ENCODE data around the gene MTA2.
"Not testable (repeated sequence)": the region's sequence is repeated elsewhere in the genome, so short reads cannot be mapped to it uniquely, and the experiment has no call there.

Gene MTA2

DNA sequence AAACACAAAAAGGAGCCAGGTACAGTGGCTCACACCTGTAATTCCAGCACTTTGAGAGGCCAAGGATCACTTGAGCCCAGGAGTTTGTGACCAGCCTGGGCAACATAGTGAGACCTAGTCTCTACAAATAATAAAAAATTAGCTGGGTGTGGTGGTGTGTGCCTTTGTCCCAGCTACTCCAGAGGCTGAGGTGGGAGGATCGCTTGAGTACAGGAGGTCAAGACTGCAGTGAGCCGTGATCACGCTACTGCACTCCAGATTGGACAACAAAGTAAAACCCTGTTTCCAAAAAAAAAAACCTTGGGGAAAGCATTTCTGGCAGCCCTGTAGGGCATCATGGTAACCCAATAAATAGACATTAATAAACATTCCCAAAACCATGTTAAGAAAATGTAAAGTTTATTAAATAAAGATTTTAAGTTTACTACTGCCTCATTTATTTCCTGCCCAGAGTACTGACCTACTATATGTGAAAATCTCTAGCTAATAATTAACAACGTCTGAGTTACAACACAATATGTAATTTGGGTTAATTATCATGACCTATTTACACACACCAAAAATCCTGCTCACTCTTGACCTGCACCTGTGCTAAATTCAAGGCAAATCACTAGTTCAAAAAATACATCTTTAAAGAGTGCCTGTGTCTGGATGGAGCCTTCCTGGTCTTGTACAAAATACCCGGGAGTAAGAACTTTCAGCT lies 36.4 kb downstream of the MTA2 start:
- no peak for DNase-seq

DNA sequence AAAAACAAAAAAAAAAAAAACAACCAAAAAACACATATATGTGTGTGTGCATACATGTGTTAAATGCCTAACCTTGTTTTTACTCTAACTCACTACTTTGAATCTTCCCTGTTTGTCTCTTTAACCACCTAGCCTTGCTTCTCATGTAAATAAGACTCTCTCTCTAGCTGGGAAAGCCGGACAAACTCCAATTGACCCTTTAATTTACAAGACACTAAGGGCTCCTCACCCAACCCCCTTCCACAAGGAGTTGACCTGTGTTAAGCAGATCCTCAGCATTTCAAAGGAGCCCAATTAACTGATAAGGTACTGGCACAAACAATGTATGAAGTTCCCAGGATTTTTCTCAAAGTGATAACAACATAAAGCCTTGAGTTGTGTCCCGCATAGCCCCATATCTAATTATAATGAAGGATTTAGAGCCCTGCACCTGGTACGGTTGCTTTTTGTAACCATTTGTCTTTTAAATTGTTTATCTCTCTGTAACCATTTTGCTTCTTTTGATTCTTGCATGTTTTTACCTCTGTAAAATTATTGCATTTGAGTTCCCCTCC lies 39.9 kb downstream of the MTA2 start:
- DNase-seq: not testable (repeated sequence)

DNA sequence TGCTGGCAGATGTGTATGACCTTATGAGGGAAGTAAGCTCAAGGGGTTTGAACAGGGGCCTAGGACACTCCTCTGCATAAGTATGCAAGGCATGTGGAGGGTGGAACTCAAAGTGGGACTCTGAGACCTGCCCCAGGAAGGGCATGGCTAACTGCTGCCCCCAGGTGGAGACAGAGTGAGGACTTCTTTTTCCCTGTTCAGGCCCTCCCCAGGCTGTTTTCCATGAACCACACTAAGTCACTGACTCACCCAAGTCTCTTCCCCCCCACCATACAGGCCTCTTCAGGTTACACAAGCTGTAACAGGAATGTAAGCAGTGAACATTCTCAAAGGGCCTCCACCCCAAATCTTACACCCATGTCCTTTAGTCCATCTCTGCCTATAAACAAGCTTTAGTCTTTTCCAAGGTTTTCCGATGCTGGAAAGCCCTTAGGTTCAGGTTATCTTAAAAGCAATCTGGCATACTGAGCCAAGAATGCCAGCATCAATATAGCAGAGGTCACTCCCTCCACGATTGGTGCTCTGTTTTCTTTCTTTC lies 41.0 kb downstream of the MTA2 start:
- DNase-seq: no peak

DNA sequence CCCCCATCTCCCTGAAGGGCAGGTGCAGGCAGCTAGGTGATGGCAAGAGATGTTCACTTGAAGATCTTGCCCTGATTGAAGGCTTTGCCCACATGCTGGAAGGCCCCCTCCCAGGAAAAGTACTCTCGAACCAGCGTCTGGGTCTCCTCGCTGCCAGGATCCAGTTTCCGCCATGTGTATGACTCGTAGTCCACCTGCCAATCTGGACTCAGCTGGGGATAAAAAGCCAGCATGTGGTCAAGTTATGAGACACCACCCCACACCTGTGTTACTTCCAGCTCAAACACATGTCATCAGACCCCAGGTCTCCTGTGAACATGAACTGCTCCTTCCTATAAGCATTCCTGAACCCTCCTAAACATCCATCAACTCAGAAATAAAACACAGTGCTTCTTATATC lies 42.0 kb downstream of the MTA2 start:
- DNase-seq: not testable (repeated sequence)

DNA sequence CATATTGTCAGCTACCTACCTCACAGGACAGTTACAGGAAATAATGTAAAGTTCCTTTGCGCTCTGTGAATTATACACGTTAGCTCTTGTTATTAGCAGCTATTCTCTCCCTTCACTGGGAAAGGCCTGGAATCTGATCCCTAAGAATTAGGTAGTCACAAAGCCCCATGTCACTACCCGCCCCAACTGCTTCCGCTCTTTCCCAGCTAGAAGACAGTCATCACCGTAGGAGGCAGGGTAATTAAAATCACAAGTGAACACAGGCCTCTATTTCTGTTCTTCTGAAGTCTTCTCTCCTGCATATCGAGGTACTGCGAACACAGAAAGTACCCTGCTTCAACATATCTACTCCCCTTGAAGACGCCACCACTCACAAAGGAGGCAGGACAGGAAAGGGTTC lies 42.5 kb downstream of the MTA2 start:
- no peak for DNase-seq

DNA sequence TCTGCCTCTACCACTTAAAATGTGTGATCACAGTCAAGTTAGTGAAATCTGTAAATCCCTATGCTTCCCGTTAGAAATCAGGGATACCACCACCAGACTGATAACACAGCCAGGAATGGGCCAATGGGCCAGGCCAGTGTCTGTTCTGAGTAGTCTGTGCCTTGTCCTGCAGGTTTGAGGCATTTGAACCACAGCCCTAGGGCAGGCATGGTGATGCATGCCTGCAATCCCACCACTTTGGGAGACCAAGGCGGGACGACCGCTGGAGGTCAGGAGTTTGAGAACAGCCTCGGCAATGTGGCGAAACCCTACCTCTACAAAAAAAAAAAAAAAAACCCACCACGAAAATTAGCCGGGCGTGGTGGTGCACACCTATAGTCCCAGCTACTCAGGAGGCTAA lies 43.0 kb downstream of the MTA2 start:
- DNase-seq: no peak

DNA sequence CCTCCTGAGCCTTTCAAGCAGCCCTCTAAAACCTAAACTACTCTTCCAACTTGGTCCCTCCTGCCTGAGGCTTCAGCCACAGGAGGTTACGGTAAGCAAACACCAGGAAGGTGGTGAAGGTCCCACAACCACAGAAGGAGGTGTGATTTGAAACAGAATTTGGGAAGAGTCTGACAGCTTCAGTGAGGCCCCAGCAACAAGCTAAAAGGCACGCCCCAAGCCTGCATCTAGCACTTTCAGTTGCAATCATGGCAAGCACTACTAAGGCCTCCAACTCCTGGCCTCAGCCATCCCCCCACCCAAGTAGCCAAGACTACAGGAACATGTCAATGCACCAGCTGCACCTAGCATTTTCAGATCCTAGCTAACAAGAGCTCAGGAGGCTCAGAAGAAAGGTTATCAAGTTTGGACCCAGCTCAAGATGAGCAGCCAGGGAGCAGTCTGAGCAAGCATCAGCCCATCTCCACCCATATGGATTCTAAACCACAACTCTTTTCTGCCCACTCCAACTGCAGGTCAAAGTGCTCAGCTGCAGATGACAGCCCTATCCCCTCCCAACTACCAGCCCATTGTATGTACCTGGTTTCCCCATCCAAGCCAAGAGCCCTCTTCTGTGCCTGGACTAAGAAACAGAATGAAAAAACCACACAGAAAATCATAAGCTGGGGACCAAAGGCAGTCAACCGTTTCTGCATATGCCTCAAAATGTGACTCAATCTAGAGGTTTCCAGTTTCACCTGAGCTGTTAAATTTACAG lies 44.6 kb downstream of the MTA2 start:
- no peak for DNase-seq

DNA sequence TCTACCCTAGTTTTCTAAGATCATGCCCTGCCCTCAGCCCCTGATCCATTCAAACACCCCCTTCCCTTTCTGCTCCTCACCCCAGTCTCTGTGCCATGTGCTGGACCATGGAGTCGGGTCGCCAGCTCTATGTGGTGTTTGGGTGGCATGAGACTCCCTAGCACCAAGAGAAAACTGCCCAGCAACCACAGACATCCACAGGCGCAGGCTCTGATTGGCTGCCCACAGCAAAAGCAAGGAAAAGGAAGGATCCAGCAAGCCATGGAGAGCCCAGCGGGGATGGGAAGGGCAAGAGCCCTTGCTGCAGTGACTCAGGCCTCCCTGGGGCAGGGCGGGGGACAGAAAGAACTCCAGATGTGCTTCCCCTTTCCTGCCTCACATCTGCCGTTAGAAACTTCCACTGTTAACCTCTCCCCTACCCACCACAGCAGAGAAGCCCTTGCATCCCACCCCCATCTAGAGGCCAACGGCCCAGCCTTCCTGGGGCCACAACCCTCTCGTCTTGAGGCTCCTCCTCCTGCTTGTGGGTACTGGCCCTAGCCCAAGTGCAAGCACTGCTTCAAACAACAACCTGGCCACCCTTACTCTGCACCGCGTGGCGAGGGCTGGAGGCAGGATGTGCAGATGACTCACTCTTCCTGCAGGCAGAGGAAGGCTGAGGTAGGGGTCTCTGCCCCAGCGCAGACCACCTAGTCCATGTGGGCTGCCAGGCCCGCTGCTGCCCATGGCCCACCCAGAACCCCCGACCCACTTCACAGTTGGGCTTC lies 45.4 kb downstream of the MTA2 start:
- DNase-seq: no peak

DNA sequence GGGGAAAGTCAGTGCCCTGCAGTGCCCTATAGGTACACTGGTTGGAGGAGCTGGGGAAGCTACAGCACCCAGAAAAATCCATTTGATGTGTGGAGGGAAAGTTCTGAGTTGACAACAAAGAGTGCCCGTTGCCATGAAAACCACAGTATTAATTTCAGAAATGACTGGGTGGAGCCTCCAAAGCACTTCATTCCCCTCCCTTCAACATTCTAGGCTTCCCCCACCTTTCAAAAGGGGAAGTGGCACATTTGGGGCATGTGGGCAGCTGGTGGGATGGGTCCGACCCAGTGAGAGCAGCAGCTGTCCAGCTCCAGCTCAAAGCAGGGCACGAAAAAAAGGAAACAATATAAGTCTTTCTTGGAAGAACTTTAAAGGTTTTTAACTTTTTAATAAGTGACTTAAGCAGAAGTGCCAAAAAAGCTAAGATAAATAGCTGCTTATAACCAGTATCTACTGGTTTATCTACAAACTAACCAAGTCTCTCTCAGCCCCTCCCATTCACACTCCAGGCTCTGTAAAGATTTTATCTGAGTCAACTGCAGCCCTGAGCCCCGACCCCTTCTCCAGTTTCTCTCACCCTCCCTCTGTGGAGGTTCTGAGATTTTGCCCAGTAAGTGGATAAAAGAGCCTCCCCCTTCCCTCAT lies 46.1 kb downstream of the MTA2 start:
- no peak for DNase-seq

DNA sequence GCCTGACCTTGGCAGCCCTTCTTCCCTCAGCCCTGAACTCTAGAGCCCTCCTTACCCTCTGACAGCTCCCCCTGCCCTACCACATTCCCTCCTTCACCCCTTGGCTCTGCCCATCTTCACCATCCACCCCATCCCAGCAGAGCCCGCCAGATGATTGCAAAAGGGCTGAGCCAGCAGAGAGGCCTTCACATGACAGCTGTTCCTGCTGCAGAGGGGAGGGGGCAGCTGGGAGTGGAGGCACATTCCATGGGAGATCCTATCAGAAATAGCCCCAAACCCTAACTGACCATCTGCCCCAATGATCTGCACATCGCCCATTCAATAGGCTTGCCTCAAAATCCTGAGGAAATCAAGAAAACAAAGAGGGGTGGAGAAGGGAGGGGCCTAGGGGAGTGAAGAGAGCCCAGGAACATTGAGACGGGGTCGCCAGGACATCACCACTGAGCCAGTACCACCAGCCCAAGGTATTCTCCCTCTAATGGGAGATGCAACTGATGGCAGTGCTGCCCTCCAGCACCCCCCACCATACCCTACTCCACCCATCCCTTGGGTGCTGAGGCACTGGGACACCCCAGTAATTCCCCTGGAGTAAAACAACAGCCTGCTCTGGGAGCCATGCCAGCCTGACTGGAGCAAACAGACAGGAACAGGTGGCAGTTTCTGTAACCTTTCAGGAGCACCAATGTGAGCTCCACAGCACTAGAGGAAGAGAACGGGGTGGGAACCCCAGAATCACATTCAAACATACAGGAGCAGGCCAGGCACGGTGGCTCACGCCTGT lies 47.1 kb downstream of the MTA2 start:
- DNase-seq: no peak

DNA sequence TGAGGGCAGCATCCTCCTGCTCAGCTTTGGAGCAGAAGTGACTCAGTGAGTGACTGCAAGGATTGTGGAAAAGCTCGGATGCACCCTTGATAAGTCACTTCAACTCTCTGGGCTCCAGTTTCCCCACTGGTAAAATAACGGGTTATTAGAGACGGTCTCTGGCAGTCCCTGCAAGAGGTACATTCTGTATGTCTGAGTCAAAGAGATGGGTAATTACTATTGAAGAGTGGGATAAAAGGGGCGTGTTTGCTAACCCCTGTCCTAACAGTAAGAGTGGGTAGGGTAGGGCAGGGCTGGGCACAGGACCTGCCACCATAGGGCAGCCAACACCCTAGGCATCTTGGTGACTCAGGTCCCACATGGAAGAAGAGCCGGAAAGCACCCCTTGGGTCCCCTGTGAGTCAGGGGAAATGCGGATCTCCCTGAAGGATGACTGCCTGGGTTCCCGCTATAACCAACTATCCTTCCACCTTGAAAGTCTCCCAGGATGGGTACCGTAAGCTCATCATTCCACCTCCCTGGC lies 47.8 kb downstream of the MTA2 start:
- DNase-seq: no peak

DNA sequence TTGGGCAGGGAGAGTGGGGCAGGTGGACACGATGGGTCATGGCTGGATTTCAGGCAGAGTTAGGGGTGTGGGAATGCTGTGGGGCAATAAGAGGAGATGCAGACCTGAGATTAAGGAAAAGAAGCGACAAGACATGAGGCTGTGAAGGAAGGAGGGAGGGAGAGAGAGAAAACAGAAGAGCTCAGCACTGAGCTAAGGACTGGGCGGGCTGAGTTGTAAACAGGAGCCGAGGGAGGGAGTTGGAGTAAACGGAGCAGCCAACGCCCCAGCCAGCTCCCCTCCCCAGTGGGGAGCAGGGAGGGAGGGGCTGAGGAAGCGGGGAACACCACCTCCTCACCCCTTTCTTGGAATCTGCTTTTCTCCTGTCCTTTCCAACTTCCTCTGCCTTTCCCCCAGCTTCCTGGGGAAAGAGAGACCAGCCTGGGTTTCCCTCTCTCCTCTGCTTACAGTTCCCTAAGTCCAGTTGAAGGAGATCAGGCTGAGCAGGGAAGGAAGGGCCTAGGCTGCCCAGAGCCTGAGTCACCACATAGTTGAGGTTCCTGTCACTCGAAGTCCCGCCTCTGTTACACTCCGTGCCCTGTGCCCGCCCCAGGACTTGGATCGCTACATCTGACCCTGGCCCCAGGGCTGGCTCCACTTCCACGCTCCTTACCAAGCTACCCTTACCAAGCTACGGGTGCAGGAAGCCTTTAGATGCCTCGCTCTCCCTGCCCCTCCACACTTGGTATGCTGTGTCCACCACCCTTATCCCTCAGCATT lies 48.4 kb downstream of the MTA2 start:
- no peak for DNase-seq

DNA sequence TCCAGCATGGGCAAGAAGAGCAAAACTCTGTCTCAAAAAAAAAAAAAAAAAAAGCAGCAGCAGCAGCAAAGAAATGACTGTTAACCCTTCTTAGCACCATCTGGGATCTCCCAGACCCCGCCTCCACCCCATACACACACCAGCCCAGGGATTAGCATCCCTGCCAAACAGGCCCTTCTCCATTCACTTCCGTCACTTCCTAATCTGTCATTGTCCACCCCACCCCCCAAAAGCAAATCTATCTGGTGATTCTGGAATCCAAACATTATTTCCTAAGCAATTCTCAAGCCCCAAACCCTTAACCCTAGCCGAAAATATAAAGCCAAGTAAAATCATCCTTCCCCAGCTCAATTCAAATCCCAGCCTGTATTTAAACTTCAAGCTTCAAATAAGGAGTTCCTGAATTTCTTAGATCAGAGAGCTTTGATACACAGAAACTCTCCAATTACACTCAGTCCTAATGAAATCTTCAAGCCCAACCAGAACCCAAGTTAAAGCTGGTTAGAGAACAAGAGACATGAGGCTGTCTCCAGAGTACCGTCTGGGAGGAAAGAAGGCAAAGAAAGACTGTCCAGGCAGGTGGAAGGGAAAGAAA lies 49.1 kb downstream of the MTA2 start:
- DNase-seq: no peak

DNA sequence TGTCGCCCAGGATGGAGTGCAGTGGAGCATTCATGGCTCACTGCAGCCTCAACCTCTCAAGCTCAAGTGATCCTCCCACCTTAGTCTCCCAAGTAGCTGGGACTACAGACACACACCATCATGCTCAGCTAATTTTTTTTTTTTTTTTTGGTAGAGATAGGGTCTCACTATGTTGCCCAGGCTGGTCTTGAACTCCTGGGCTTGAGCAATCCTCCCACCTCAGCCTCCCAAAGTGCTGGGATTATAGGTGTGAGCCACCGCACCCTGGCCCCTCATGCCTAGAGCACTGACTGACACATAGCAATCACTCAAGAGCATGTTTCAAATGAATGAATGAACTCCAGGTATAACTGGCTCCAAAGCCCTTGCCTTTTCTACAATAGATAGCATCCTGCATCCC lies 51.2 kb downstream of the MTA2 start:
- not testable (repeated sequence) for DNase-seq

DNA sequence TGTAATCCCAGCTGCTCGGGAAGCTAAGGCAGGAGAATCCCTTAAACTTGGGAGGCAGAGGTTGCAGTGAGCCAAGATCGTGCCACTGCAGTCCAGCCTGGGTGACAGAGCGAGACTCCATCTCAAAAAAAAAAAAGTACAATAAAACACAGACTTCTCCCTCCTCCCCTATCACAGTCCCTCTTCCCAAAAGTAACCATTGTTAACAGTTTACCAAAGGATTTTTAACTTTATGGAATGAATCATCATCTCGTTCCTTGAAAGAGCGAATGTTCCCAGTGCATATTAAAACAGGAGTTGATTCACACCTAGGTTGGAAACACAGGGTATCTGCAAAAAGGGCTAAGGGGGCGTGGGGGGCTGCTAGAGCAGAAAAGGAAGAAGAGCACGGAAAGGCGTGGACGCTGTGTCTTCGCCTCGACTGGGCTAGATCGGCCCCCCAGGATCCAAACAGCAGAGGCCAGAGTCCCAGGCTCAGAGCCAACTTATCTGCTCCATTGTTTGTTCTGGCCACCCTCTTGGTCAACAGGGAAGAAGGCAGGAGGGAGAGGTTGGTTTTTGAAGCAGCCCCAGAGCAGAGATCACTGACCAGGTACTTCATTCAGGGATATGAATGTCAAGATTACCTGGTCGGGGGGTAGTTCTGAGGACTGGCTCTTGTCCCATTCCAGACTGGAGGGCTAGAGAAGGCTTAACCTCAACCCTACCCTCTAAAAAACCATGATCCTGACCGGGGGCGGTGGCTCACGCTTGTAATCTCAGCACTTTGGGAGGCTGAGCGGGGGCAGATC lies 52.9 kb downstream of the MTA2 start:
- DNase-seq: no peak

DNA sequence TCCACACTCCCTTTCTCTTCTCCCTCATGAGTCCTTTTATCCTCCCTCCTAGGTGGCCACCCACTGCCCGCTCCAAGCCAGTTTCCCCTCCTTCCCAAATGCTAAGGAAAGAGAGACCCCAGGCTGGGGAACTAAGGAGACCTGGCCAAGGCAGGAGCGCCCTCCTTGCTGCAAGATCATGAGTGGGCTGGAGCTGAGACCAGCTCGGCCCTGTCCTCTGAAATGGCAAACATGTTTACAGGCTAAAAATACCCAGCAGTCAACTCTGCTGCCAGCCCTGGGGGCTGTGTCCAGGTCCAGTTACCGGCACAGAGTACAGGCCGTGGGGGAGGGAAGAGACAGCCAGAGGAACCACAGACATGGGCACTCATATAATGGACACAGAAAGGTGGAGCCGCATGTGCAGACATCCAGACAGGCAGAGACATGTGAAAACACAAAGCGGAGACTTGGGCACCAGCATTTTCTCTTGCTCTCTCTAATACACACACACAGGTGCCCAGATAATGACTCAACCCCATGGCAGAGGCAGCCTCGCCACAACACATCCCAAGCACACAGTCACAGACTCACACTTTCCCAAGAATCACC lies 53.9 kb downstream of the MTA2 start:
- no peak for DNase-seq

DNA sequence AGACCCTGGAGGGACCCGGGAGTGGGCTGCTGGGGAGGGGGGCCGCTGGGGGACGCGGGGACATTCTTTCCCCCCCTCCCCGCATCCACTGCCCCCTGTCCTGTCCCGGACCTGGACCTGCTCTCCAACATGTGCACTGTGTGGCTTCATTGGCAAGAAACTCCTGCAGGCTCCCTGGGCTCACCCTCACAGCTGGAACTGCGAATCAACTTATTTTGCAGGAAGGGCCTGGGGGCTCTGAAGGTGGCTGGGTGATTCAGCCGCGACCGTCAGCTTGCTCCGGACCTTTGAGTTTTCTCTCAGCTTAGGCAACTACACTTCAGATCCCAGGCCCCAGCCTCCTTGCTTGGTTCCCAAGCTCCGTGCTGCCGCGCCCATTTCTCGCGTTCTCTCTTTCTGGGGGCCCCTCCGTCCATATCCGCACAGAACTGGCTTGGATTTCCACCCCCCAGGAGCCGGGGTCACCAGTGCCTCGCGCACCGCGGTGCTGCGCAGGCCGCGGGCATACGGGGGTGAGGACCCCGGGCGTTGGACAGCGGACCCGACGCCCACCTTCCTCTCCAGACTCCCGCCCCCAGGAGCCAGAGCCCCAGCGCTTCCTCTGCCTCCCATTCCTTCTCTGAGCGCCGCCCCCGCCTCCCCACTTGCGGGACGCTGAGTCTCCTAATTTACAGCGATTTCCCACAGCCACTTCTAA lies 54.6 kb downstream of the MTA2 start:
- no peak for DNase-seq

DNA sequence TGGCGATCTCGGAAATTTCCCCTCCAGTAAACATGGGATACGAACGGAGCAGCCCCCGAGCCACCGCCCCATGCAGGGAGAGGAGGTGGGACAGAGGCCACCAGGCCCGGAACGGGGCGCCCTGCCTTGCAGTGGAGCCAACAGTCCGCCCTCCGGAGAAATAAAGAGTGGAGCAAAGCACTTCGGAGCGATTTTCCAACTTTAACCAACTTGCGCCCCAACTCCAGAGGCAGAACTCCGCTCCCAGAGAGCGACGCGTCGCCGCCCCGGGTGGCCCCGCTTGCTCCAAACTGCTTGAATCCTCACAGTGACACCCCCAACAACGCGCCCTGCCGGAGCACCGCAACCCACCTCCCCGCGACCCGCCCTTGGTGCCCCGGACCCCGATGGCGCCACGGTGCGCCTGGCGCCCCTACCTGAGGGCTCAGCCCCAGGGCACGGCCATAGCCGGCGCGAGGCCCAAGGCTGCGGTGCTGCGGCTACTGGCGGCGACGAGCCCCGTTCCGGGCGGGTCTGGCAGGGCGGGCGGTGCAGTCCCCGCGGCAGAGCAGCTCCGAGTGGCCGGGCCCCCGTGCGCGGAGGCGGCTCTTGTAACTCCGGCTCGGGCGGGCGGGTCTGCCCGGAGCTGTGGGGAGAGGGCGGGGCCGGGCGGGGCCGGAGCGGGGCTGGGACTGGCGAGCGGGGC lies 55.3 kb downstream of the MTA2 start, which contains the start of gene AHNAK:
AHNAK (minus strand) TSS at position 563 of the 685 bp plus-strand sequence. CDS start 10,708 bp downstream, outside the sequence.
- no peak for DNase-seq
